ENCODE results near the gene SYNE4.

SYNE4 gene

GRCh38 chr19:36009633-36010379 lies 1.2 kb upstream of the SYNE4 start:
- Histone ChIP-seq H3K36me3 (replicated peaks in 1 of 2; ENCODE audit: control insufficient read depth in 2 of 2, insufficient read depth in 2 of 2, low read length in 2 of 2) (peaks cover 0 to 3% of the 10 kb centered on the region in 2 donors), H3K4me1 (ENCODE audit: control insufficient read depth in 2 of 2, insufficient read depth in 1 of 2, low read depth in 1 of 2, low read length in 2 of 2) (peaks cover 5 to 19% of the 10 kb centered on the region in 2 donors), H2BK12ac (ENCODE audit: low read length) (peak overlapping the region; percentile 78), H3K4me2 (ENCODE audit: insufficient read depth, low read length, poor library complexity, severe bottlenecking) (peak overlapping the region; percentile 69), H3K27me3 (ENCODE audit: control insufficient read depth in 3 of 3, insufficient read depth in 3 of 3, low read depth in 1 of 3, low read length in 3 of 3) (peaks cover 0 to 2% (median 0%) of the 10 kb centered on the region in 3 experiments), H2BK5ac (ENCODE audit: low read length) (peak overlapping the region; percentile 95), H3K4ac (ENCODE audit: low read length) (peak overlapping the region; percentile 38), H3K9me3 (replicated peaks in 1 of 2; ENCODE audit: control insufficient read depth in 2 of 2, insufficient read depth in 1 of 2, low read depth in 1 of 2, low read length in 2 of 2) (no peaks in the 10 kb centered on the region), H2AFZ (ENCODE audit: low read length) (no peak overlapping the region), H3K23ac (ENCODE audit: low read depth, low read length, poor library complexity) (peak overlapping the region; percentile 97), H3K14ac (ENCODE audit: low read length) (peak overlapping the region; percentile 5), H3K4me3 (ENCODE audit: low read length in 2 of 2) (peak overlapping the region in 1 of 2 donors; percentile 46), H3K9ac (ENCODE audit: low read depth, low read length, poor library complexity) (peak overlapping the region; percentile 90), H2BK15ac (ENCODE audit: low read length) (peak overlapping the region; percentile 93), H3K18ac (ENCODE audit: low read length) (peak overlapping the region; percentile 82), H3K27ac (replicated peaks; ENCODE audit: low read length) (peak overlapping the region; percentile 28), H2AK5ac (ENCODE audit: low read depth, low read length) (peak overlapping the region; percentile 60), H4K8ac (ENCODE audit: low read depth, low read length) (no peak overlapping the region), H4K91ac (ENCODE audit: low read depth, low read length, poor library complexity) (no peak overlapping the region), H3K79me1 (ENCODE audit: low read depth, low read length) (peaks cover 11% of the 10 kb centered on the region), H2BK120ac (ENCODE audit: low read depth, low read length) (peak overlapping the region; percentile 78)
- DNase-seq (ENCODE audit: low spot score), result no peak
- WGBS, 2 donors (ENCODE audit: extremely low coverage in 2 of 2, insufficient read length in 2 of 2, insufficient replicate concordance in 1 of 2), result no CpG with 5 or more reads among the region's 15 CpGs

GRCh38 chr19:36009220-36009619 lies 607 bp upstream of the SYNE4 start:
- H2BK120ac ChIP-seq (ENCODE audit: low read depth, low read length), result peak overlapping the region; percentile 78
- peaks cover 5 to 17% of the 10 kb centered on the region in 2 donors for H3K4me1 ChIP-seq (ENCODE audit: control insufficient read depth in 2 of 2, insufficient read depth in 1 of 2, low read depth in 1 of 2, low read length in 2 of 2)
- peak overlapping the region; percentile 69 for H3K4me2 ChIP-seq (ENCODE audit: insufficient read depth, low read length, poor library complexity, severe bottlenecking)
- H2BK15ac ChIP-seq (ENCODE audit: low read length), result peak overlapping the region; percentile 93
- H4K91ac ChIP-seq (ENCODE audit: low read depth, low read length, poor library complexity), result no peak overlapping the region
- no peak overlapping the region for H2BK12ac ChIP-seq (ENCODE audit: low read length)
- H3K79me1 ChIP-seq (ENCODE audit: low read depth, low read length), result peaks cover 14% of the 10 kb centered on the region
- H3K4ac ChIP-seq (ENCODE audit: low read length), result no peak overlapping the region
- H3K14ac ChIP-seq (ENCODE audit: low read length), result no peak overlapping the region
- DNase-seq (ENCODE audit: low spot score), result peak; percentile 55
- no peak overlapping the region for H2BK5ac ChIP-seq (ENCODE audit: low read length)
- peak overlapping the region; percentile 60 for H2AK5ac ChIP-seq (ENCODE audit: low read depth, low read length)
- H3K23ac ChIP-seq (ENCODE audit: low read depth, low read length, poor library complexity), result peak overlapping the region; percentile 97
- H2AFZ ChIP-seq (ENCODE audit: low read length), result no peak overlapping the region
- peak overlapping the region; percentile 82 for H3K18ac ChIP-seq (ENCODE audit: low read length)
- peaks cover 0 to 2% (median 0%) of the 10 kb centered on the region in 3 experiments for H3K27me3 ChIP-seq (ENCODE audit: control insufficient read depth in 3 of 3, insufficient read depth in 3 of 3, low read depth in 1 of 3, low read length in 3 of 3)
- no peak overlapping the region for H4K8ac ChIP-seq (ENCODE audit: low read depth, low read length)
- no peak overlapping the region for H3K27ac ChIP-seq (replicated peaks; ENCODE audit: low read length)
- no CpG with 5 or more reads among the region's 50 CpGs for WGBS, 2 donors (ENCODE audit: extremely low coverage in 2 of 2, insufficient read length in 2 of 2, insufficient replicate concordance in 1 of 2)
- H3K4me3 ChIP-seq (ENCODE audit: low read length in 2 of 2), result peak overlapping the region in 1 of 2 donors; percentile 78
- no peaks in the 10 kb centered on the region for H3K9me3 ChIP-seq (replicated peaks in 1 of 2; ENCODE audit: control insufficient read depth in 2 of 2, insufficient read depth in 1 of 2, low read depth in 1 of 2, low read length in 2 of 2)
- H3K36me3 ChIP-seq (replicated peaks in 1 of 2; ENCODE audit: control insufficient read depth in 2 of 2, insufficient read depth in 2 of 2, low read length in 2 of 2), result peaks cover 3 to 4% of the 10 kb centered on the region in 2 donors
- peak overlapping the region; percentile 90 for H3K9ac ChIP-seq (ENCODE audit: low read depth, low read length, poor library complexity)

GRCh38 chr19:36006955-36007354 lies 1.7 kb downstream of the SYNE4 start:
- H3K9ac ChIP-seq (ENCODE audit: low read depth, low read length, poor library complexity), result no peak overlapping the region
- no peak overlapping the region for H2AFZ ChIP-seq (ENCODE audit: low read length)
- peak overlapping the region; percentile 53 for H2BK5ac ChIP-seq (ENCODE audit: low read length)
- H3K27me3 ChIP-seq (ENCODE audit: control insufficient read depth in 3 of 3, insufficient read depth in 3 of 3, low read depth in 1 of 3, low read length in 3 of 3), result no peaks in the 10 kb centered on the region
- H3K27ac ChIP-seq (replicated peaks; ENCODE audit: low read length), result no peak overlapping the region
- peaks cover 0 to 12% of the 10 kb centered on the region in 2 donors for H3K4me1 ChIP-seq (ENCODE audit: control insufficient read depth in 2 of 2, insufficient read depth in 1 of 2, low read depth in 1 of 2, low read length in 2 of 2)
- H3K4ac ChIP-seq (ENCODE audit: low read length), result no peak overlapping the region
- H3K18ac ChIP-seq (ENCODE audit: low read length), result no peak overlapping the region
- peak overlapping the region; percentile 82 for H4K8ac ChIP-seq (ENCODE audit: low read depth, low read length)
- H3K9me3 ChIP-seq (replicated peaks in 1 of 2; ENCODE audit: control insufficient read depth in 2 of 2, insufficient read depth in 1 of 2, low read depth in 1 of 2, low read length in 2 of 2), result no peaks in the 10 kb centered on the region
- H4K91ac ChIP-seq (ENCODE audit: low read depth, low read length, poor library complexity), result no peak overlapping the region
- peak overlapping the region; percentile 67 for H2BK15ac ChIP-seq (ENCODE audit: low read length)
- H3K36me3 ChIP-seq (replicated peaks in 1 of 2; ENCODE audit: control insufficient read depth in 2 of 2, insufficient read depth in 2 of 2, low read length in 2 of 2), result peaks cover 3 to 4% of the 10 kb centered on the region in 2 donors
- H2BK120ac ChIP-seq (ENCODE audit: low read depth, low read length), result no peak overlapping the region
- H3K23ac ChIP-seq (ENCODE audit: low read depth, low read length, poor library complexity), result no peak overlapping the region
- H3K14ac ChIP-seq (ENCODE audit: low read length), result no peak overlapping the region
- H3K4me3 ChIP-seq (ENCODE audit: low read length in 2 of 2), result no peak overlapping the region
- peak overlapping the region; percentile 6 for H2BK12ac ChIP-seq (ENCODE audit: low read length)
- WGBS, 2 donors (ENCODE audit: extremely low coverage in 2 of 2, insufficient read length in 2 of 2, insufficient replicate concordance in 1 of 2), result no CpG with 5 or more reads among the region's 5 CpGs
- DNase-seq (ENCODE audit: low spot score), result no peak
- peaks cover 11% of the 10 kb centered on the region for H3K79me1 ChIP-seq (ENCODE audit: low read depth, low read length)
- no peak overlapping the region for H2AK5ac ChIP-seq (ENCODE audit: low read depth, low read length)
- H3K4me2 ChIP-seq (ENCODE audit: insufficient read depth, low read length, poor library complexity, severe bottlenecking), result peak overlapping the region; percentile 18

- Histone ChIP-seq H2BK5ac (ENCODE audit: low read length) (no peak overlapping the region), H2AFZ (ENCODE audit: low read length) (no peak overlapping the region), H3K4ac (ENCODE audit: low read length) (no peak overlapping the region), H3K18ac (ENCODE audit: low read length) (no peak overlapping the region), H3K79me1 (ENCODE audit: low read depth, low read length) (peaks cover 11% of the 10 kb centered on the region), H3K36me3 (replicated peaks in 1 of 2; ENCODE audit: control insufficient read depth in 2 of 2, insufficient read depth in 2 of 2, low read length in 2 of 2) (peaks cover 8 to 16% of the 10 kb centered on the region in 2 donors), H4K8ac (ENCODE audit: low read depth, low read length) (no peak overlapping the region), H3K27ac (replicated peaks; ENCODE audit: low read length) (no peak overlapping the region), H2BK15ac (ENCODE audit: low read length) (no peak overlapping the region), H3K4me3 (ENCODE audit: low read length in 2 of 2) (no peak overlapping the region), H4K91ac (ENCODE audit: low read depth, low read length, poor library complexity) (peak overlapping the region; percentile 53), H2BK120ac (ENCODE audit: low read depth, low read length) (no peak overlapping the region), H3K27me3 (ENCODE audit: control insufficient read depth in 3 of 3, insufficient read depth in 3 of 3, low read depth in 1 of 3, low read length in 3 of 3) (peaks cover 0 to 2% (median 0%) of the 10 kb centered on the region in 3 experiments), H3K14ac (ENCODE audit: low read length) (no peak overlapping the region), H3K23ac (ENCODE audit: low read depth, low read length, poor library complexity) (peak overlapping the region; percentile 65), H3K9ac (ENCODE audit: low read depth, low read length, poor library complexity) (no peak overlapping the region), H3K4me2 (ENCODE audit: insufficient read depth, low read length, poor library complexity, severe bottlenecking) (no peak overlapping the region), H3K9me3 (replicated peaks in 1 of 2; ENCODE audit: control insufficient read depth in 2 of 2, insufficient read depth in 1 of 2, low read depth in 1 of 2, low read length in 2 of 2) (no peaks in the 10 kb centered on the region), H2BK12ac (ENCODE audit: low read length) (peak overlapping the region; percentile 10), H3K4me1 (ENCODE audit: control insufficient read depth in 2 of 2, insufficient read depth in 1 of 2, low read depth in 1 of 2, low read length in 2 of 2) (no peaks in the 10 kb centered on the region), H2AK5ac (ENCODE audit: low read depth, low read length) (no peak overlapping the region)
- DNase-seq (ENCODE audit: low spot score), result no peak
- no CpG with 5 or more reads among the region's 4 CpGs for WGBS, 2 donors (ENCODE audit: extremely low coverage in 2 of 2, insufficient read length in 2 of 2, insufficient replicate concordance in 1 of 2)
These were observed 5.3 kb downstream of the SYNE4 start for GRCh38 chr19:36003284-36003683.
